IPS DF 4.7 (cell line): Measurements from ENCODE around the gene CBFA2T2.
"Not testable (repeated sequence)": the region's sequence is repeated elsewhere in the genome, so short reads cannot be mapped to it uniquely, and the experiment has no call there.

Experiments used
- DNase-seq: peaks from one replicate; pipeline ENCODE4 v3.0.0-alpha.2; 2013; ENCODE audit warnings: low spot score; ENCODE audit errors: extremely low read depth

Gene CBFA2T2

GRCh38 chr20:33622705-33623365 lies 132.9 kb downstream of the CBFA2T2 start:
- DNase-seq = no peak

- no peak for DNase-seq
These were observed 134.5 kb downstream of the CBFA2T2 start for GRCh38 chr20:33624399-33624798.

- no peak for DNase-seq
These were observed 136.3 kb downstream of the CBFA2T2 start for GRCh38 chr20:33626190-33626589.

- DNase-seq = no peak
These were observed 137.8 kb downstream of the CBFA2T2 start for GRCh38 chr20:33627577-33628216.

- no peak for DNase-seq
These were observed 139.6 kb downstream of the CBFA2T2 start for GRCh38 chr20:33629533-33629932.

GRCh38 chr20:33629979-33630378 lies 140.1 kb downstream of the CBFA2T2 start:
- DNase-seq = no peak

GRCh38 chr20:33630507-33630906 lies 140.6 kb downstream of the CBFA2T2 start:
- DNase-seq = no peak

- not testable (repeated sequence) for DNase-seq
These were observed 142.0 kb downstream of the CBFA2T2 start for GRCh38 chr20:33631910-33632309.

GRCh38 chr20:33635341-33635740 lies 145.4 kb downstream of the CBFA2T2 start:
- no peak for DNase-seq

- DNase-seq = no peak
These were observed 146.9 kb downstream of the CBFA2T2 start for GRCh38 chr20:33636776-33637175.

- no peak for DNase-seq
These were observed 150.4 kb downstream of the CBFA2T2 start for GRCh38 chr20:33640287-33640686.

- no peak for DNase-seq
These were observed 154.6 kb downstream of the CBFA2T2 start for GRCh38 chr20:33644313-33645071.

- no peak for DNase-seq
These were observed 155.1 kb downstream of the CBFA2T2 start for GRCh38 chr20:33645072-33645358.

GRCh38 chr20:33645396-33645795 lies 155.5 kb downstream of the CBFA2T2 start:
- no peak for DNase-seq

- no peak for DNase-seq
These were observed 156.3 kb downstream of the CBFA2T2 start for GRCh38 chr20:33646191-33646590.

- not testable (repeated sequence) for DNase-seq
These were observed 157.2 kb downstream of the CBFA2T2 start for GRCh38 chr20:33646959-33647602.

GRCh38 chr20:33647603-33648395 lies 157.9 kb downstream of the CBFA2T2 start:
- DNase-seq = no peak

GRCh38 chr20:33648396-33649004 lies 158.6 kb downstream of the CBFA2T2 start:
- no peak for DNase-seq

- DNase-seq = no peak
These were observed 159.3 kb downstream of the CBFA2T2 start for GRCh38 chr20:33649201-33649681.

GRCh38 chr20:33650111-33650752 lies 160.3 kb downstream of the CBFA2T2 start:
- DNase-seq = no peak
